AG04449 (cell line): ENCODE results near the gene CTNNA3.

Experiments used
- CTCF ChIA-PET: fragments of 350-600 bp; formaldehyde crosslinking; extraction: SDS; loops from one replicate; lab custom pipeline; 2021; ENCODE audit warnings: antibody characterized with exemption; lab: Yijun Ruan, JAX
- POLR2A ChIA-PET: fragments of 400-600, 350-600 bp; formaldehyde crosslinking; extraction: SDS; loops from one replicate; lab custom pipeline; 2020; ENCODE audit warnings: antibody characterized with exemption, inconsistent platforms; lab: Yijun Ruan, JAX
- DNase-seq: peaks from one replicate; pipeline ENCODE4 v3.0.0-alpha.2; 2010; ENCODE audit warnings: low read depth, low spot score
- H3K4me3 ChIP-seq: 2 replicates; pipeline ENCODE4 v1.5.1; 2011; ENCODE audit warnings: low read depth, mild to moderate bottlenecking, control low read depth, low read length
- TF ChIP-seq, protein P1 (sequence below): IDR thresholded peaks from one replicate; pipeline ENCODE4 v1.5.1; 2011; ENCODE audit warnings: mild to moderate bottlenecking, moderate library complexity, low read length, control low read depth, inconsistent platforms; ENCODE audit not compliant: insufficient read depth; ENCODE audit errors: missing control alignments

CTNNA3 gene

DNA sequence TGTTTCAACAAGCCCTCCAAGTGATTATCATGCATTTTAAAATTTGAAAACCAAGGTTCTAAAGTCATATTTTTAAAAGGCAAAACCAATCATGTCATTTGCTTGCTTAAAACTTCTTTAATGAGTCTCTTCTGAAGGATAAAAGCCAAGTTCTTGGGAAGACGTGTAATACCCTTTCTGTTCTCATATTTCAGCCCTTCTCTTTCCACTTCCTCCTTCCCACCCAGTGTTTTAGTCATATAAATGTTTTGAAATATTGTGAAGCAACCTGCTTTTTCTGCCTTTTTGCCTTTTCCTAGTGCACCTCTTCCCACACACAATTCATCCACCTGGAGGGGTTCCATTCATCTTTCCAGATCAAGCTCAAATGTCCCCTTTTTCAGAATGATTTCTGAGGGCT lies 981.3 kb downstream of the CTNNA3 start:
- POLR2A ChIA-PET = no interaction called here
- TF ChIP-seq, protein P1, sequence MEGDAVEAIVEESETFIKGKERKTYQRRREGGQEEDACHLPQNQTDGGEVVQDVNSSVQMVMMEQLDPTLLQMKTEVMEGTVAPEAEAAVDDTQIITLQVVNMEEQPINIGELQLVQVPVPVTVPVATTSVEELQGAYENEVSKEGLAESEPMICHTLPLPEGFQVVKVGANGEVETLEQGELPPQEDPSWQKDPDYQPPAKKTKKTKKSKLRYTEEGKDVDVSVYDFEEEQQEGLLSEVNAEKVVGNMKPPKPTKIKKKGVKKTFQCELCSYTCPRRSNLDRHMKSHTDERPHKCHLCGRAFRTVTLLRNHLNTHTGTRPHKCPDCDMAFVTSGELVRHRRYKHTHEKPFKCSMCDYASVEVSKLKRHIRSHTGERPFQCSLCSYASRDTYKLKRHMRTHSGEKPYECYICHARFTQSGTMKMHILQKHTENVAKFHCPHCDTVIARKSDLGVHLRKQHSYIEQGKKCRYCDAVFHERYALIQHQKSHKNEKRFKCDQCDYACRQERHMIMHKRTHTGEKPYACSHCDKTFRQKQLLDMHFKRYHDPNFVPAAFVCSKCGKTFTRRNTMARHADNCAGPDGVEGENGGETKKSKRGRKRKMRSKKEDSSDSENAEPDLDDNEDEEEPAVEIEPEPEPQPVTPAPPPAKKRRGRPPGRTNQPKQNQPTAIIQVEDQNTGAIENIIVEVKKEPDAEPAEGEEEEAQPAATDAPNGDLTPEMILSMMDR = no peak
- CTCF ChIA-PET = no interaction called here

DNA sequence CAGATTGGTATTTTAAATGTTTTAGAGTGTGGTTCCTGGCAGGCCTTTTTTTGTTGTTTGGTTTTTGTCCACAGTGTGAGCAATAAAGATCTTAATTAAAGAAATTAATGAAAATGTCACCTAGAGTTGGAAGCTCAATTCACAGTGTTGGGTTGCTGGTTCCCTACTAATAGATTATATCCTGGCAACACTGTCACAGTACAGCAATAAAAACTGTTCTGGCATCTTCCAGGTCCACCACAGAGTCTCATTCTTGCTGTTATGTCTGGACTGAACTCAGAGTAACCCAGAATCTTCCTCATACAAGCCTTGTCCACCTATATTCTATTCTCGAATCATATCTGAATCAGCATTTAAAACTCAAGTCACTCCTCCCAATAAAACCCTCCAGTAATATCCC lies 982.6 kb downstream of the CTNNA3 start:
- no peak for DNase-seq
- CTCF ChIA-PET = no interaction called here
- TF ChIP-seq, protein P1 = no peak
- no peak overlapping the region for H3K4me3 ChIP-seq
- POLR2A ChIA-PET = no interaction called here

More for the DNA sequence above, 981.3 kb downstream of the CTNNA3 start:
- no peak overlapping the region for H3K4me3 ChIP-seq
- no peak for DNase-seq

DNA sequence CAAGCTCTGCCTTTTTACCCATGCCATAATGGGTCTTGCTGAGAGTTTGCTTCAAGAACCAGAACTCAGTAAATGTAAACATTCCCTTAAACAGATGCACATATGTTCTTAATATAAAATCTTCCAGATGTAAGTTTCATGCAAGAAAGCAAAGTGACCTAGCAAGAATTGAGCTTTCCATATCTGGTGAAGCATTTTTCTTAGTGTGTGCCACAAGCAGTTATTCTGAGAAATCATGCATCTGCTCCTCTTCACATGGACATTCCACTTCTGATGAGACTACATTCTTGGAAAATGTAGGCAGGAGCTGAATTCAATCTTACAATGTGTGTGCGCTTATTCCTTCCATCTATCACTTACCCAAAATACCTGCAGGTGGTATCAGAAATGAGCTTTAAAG lies 997.9 kb downstream of the CTNNA3 start:
- no peak for DNase-seq
- H3K4me3 ChIP-seq = no peak overlapping the region
- CTCF ChIA-PET = no interaction called here
- POLR2A ChIA-PET = no interaction called here
- TF ChIP-seq, protein P1 = no peak

DNA sequence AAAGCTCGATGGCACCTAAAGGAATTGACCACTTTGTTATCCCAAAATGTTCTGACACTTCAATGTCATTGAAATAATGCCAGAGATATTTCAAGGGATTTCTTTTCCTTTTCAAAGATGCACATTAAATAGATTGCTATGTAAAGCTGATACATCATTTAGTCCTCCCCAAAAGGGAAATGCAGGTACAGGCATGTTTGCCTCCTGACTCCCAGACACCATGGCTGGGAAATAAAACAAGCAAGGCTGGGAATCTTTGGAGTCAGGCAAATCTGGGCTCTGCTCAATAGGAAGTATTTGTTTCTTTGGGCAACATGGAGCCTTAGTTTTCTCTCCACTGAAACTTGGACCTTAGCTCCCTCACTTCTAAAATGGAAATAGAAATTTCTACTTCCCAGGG lies 1000.9 kb downstream of the CTNNA3 start:
- ChIA-PET CTCF (no interaction called here), POLR2A (no interaction called here)
- no peak for DNase-seq
- no peak overlapping the region for H3K4me3 ChIP-seq
- TF ChIP-seq, protein P1 = no peak

DNA sequence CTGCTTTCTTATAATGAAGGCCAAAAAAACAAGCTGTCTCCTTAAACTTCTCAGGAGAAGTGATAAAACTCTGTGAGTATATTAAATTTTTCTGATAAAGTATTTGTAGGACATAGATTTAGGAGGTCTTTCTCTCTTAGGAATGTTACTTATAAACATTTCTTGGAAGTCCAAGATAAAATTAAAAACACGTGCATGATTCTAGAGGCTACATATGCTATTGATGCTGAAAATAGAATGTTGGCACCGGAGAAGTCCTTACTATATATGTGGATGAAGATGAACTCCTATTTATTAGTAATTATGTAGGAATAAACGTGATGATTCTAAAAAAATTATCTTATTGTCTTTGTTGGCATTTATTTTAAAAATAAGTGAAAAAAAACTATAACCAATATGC lies 1011.4 kb downstream of the CTNNA3 start:
- ChIA-PET CTCF (no interaction called here), POLR2A (no interaction called here)
- DNase-seq = no peak
- no peak overlapping the region for H3K4me3 ChIP-seq
- TF ChIP-seq, protein P1 = no peak

DNA sequence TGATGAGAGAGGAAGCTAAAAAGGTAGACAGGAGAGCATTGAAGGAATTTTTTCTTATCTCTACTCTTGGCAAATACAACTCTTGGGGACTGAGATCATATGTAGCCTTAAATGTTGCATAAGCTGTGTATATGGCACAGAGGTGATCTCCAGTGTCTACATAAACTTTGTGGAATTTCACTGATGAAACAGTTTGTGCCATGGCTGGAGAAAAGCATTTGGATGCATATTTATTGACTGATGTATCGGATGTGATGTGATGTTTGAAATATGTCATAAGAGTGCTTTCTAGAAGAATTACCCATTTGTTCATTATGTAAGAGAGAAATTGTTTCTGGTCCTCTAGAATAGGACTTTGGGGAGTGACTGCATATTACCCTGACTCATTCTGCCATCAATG lies 1015.1 kb downstream of the CTNNA3 start:
- TF ChIP-seq, protein P1 = no peak
- ChIA-PET CTCF (no interaction called here), POLR2A (no interaction called here)
- H3K4me3 ChIP-seq = no peak overlapping the region
- no peak for DNase-seq

DNA sequence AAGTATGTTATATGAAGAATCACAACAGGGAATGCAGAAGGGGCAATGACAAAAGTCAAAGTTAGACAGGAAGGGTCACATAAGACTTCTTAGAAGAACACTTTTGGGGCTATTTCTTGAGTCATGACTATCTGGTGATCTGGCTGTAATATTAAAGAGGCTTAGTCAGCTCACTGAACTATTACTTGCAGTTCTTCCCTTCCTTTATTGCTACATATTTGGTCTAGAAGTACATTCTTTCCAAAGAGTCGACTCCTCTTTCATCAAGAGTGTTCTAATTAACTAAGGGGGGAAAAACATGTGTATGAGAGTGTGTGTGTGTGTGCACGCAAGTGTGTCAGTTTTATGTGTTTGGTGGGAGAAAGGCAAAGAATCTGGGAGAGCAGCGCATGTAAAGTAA lies 1017.5 kb downstream of the CTNNA3 start:
- no peak for DNase-seq
- CTCF ChIA-PET = no interaction called here
- no peak overlapping the region for H3K4me3 ChIP-seq
- TF ChIP-seq, protein P1 = no peak
- POLR2A ChIA-PET = no interaction called here
